GM18499 (cell line): ENCODE measurements around the gene FOXP3.

ENCODE experiments used
- ATAC-seq: cut with Tn5 transposase; IDR thresholded peaks from one replicate; pipeline ENCODE4 v1.9.1; 2021; ENCODE audit warnings: moderate number of reproducible peaks; ENCODE audit not compliant: insufficient read depth, unreplicated experiment

Gene FOXP3

DNA sequence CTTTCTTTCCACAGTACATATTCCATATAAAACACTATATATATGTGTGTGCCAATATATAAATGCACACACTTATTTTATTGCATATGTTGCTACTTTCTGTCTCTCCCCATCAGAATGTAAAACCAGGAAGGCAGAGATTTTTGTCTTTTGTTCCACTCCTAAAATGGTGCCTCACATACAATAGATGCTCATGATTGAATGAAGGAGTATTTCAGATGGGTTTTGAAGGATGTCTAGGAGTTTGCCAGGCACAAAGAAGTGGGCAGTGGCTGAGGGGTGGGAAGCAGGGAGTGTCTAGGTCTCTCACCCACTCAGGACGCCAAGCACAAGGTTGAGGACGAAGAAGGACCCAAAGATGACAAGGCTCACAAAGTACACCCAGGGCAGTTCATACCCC, 36.8 kb downstream of the FOXP3 start:
- no peak for ATAC-seq

DNA sequence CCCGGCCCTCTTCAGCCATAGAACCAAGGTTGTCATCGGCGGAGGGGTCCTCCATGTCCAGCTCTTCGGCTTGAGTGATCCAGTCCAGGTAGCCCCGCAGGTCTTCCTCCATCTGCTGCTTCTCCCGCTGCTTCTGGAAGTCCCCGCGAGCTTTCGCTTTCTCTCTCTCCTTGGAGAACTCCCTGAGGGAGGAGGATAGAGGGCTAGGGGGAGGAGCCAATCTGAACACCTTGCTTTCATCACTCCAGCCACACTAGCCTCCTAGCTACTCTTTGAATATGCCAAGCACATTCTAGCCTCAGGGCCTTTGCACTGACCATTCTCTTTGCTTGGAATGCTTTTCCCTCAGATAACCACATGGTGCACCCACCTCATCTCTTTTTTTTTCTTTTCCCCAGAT, 37.6 kb downstream of the FOXP3 start:
- no peak for ATAC-seq

DNA sequence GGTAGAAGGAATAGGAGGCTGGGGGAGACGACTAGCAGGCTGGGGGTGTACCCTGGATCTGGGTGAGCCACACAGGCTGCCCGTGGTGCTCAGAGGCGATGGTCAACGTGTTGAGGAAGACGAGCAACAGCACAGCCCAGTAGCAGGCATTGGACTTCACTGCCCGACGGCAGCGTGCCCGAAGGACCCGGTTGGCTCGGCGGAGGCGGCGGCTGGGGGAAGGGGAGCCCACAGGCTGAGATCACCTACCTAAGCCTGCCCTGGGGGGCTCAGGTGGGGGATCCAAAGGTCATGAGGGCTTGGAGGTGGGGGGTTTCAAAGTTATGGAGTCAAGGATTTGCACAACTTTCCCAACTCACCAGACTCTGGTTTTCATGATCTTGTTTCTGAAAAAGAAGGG, 38.7 kb downstream of the FOXP3 start:
- no peak for ATAC-seq

DNA sequence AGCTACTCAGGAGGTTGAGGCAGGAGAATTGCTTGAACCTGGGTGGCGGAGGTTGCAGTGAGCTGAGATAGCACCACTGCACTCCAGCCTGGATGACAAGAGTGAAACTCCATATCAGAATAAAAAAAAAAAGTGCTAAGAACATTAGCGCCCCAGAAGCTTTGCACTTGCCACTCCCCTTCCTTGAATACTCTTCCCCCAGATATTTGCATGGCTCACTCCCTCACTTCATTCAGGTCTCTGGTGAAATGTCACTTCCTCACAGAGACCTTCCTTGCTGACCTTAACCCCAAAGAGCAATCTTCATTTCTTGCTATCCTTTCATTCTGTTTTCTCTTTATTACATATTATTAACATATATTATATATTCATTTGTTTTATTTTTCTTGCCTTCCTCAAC, 42.6 kb downstream of the FOXP3 start:
- ATAC-seq: no peak

DNA sequence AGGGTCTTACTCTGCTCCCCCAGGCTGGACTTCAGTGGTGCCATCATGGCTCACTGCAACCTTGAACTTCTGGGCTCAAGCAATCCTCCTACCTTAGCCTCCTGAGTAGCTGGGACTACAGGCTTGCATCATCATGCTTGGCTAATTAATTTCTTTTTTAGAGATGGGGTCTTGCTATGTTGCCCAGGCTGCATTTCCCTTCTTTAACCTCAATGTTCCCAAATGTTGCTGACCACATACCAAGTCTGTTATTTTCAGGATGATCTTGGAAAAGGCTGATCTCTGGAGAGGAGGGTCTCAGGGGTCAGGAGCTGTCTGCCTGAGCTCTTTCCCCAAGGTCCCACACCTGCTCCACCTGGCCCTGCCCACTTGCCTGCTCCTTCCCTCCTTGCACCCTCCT, 44.4 kb downstream of the FOXP3 start:
- no peak for ATAC-seq

DNA sequence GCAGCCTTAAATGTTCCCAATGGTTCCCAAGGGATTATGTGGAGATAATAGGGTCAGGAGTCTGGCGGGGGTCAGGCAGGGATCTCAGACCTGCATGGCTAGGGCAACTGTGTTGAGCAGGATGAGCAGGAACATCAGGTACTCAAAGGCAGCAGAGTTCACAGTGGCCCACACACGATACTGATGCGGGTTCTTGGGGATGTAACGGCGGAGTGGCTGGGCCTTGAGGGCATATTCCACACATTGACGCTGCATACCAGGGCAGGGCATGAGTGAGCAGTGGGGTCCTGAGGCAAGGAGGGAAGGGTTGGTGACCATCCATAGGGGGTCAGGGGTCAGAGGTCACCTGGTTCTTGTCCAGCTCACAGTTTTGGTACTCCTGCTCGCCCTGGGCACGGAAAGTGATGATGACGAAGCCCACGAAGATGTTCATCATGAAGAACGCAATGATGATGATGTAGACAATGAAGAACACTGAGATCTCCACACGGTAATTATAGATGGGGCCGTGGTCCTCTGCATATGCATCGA, 49.4 kb downstream of the FOXP3 start:
- ATAC-seq: no peak

DNA sequence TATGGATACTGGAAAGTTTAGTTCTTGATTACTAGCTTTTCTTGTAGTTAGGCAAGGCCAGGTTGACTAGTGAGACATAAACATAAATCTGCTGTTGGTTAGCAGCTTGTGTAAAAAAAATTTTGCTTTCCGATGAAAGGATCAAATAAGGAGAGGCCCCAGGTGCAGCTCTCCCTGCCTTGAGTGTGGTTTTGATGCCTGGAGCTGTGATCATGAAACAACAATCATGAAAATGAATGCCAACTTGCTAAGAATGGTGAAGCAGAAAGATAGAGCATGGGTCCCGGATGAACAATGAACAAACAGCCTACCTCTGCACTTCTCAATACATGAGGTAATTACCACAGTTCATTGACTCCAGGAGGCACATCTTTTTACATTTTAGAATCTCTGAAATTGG, 50.1 kb downstream of the FOXP3 start:
- no peak for ATAC-seq

DNA sequence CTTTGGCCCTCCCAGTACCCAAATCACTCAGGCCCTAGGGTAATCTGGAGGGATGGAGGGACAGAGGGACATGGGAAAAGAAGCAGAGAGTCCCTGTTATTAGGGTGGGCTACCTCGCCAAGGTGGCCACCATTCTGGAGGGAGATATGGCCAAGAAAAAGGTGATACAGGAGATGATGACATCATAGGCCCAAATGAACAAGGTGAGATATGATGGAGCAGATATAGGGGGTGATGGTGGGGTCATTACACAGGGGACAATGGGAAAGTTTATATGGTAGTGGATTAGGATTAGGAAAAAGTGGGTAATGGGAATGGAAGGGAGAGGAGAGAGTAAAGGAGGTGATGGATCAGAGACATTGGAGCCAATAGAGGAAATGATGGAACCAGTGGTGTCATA, 51.6 kb downstream of the FOXP3 start:
- ATAC-seq: no peak

DNA sequence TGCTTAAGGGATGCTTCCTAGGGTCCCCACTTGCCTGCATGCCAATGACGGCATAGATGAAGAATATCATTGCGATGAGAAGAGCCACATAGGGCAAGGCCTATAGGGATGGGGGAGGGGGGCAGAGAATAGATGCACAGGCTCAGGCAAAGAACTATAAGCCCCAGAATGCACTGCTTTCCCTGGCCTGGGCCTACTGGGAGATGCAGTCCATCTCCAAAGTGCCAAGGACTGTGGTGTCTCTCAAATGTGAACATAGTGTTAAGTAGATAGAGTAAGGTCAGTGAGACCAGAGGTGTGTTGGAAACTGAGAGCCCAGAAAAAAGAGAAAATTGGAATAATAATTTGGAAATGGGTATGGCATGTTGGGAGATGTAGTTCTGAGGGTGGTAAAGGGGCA, 52.3 kb downstream of the FOXP3 start:
- no peak for ATAC-seq

DNA sequence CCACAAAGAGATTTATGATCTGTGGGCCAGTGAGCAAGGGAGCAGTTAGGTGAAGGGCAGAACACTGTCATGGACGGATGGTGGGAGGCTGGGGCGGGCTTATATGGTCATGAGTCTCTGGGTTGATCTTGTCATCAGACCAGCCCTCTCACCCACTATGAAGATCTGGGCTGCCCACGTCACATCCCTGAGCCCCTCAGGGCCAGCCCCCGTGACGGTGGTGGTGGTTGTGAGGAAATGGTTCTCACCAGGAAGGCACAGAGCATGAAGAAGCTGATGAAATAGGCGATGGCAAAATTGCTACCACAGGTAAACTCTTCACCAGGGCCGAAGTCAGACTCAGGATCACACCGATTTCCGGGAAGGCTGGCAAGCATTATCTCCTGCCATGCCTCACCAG, 53.4 kb downstream of the FOXP3 start:
- no peak for ATAC-seq

DNA sequence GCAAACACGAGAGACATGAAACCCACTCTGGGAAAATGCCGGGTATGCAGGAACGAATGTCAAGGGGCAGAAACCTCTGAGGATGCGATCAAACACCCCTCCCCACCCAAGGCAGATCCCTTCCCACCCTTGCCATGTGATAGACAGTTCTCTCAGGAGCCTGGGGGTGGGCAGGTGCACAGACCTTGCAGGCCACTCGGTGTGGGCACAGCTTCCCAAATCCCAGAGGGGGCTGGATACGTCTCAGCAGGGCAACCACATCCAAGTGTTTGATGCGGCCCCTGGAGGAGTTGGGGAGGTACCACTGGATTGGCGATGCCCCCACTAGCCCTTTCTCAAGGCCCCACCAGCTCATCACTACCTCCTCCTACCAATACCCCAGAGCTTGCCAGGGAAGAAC, 54.1 kb downstream of the FOXP3 start:
- no peak for ATAC-seq

DNA sequence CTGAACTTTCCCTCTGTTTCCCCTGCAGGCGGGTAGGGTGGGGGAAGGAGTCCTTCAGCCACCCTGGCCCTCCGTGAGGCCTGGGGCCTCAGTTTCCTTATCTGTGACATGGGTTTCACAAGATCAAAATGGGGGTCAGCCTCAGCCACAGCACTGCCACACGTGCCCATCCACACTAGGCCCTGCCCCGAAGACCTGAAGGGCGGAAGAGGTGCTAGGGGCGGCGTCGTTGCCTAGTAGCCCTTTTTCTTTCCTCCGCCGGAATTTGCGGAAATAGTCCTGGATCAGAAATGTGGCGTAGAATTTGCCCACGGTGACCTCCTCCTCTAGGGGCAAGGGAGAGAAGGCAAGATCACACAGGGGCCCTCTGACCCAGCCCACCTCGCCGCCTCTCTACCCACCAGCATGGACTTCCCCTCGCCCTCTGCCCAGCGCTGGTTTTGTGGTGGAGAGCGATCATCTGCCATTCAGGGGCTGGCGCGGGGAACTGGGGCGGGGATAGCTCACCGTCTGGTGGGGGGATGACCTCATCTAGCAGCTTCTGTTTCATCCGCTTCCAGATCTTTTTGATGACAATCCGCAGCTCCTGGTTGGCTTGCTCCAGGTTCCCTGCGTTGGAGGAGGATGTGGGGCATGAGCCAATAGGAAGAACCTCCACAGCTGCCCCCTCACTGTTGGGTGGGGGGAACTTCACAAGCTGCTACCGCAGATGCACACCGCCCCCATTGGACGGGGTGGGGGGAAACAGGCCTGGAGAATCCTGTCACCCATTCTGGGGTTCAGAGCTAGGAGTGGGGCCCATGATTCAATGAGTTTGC, 54.9 kb downstream of the FOXP3 start:
- ATAC-seq: no peak

DNA sequence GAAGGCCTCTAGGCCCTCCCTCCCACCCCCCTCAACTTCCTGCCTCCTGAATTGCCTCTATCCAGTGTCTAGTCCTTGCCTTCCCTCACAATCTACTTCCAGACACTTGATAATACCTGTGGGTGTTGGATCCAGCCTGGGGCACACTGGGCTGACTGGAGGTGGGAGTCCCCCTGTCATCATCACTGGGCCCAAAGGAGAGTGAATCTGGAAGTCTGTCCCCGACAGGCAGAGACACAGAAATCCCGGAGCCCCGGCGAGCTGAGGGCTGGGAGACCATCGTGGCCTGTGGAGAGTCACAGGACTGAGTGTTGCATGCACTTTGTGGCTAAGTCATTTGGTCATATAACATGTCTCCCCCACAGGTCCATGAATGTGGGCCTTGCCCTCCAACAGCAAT, 56.1 kb downstream of the FOXP3 start:
- no peak for ATAC-seq

DNA sequence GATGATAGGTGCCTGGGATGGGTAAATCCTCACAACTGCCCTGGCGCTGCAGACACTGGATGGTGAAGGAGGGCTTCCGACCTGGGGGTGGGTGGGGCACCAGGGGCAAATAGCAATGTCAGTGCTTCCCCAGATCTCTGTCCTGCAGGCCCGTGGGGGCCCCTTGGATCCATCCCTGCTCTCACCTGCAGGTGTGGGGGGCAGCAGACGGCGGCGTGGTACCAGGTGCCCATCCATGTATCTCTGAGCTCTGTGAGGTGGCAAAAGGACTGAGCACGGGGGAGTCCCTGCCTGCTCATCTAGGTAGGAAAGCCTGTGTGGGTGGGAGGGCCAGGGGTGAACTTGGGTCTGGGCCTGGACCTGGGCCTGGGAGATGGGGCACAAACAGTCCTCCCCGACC, 58.0 kb downstream of the FOXP3 start:
- no peak for ATAC-seq

DNA sequence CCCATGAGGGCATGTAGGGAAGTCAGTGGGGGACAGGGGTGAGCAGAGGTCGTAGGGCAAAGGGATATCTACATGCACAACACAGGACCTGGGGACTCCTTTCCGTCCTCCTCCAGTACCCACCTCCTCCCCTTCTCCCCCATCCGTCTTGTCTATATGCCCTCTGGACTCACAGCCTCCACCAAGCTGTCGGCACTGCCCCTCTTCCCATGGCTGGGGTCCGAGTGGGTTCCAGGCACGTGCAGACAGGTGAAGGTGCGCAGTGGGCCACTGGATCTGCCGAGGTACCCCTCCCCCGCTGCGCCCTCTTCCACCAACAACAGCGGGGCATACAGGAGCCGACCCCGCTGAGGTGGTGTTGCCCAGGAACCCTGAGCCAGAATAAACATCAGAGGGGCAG, 59.1 kb downstream of the FOXP3 start:
- ATAC-seq: no peak

DNA sequence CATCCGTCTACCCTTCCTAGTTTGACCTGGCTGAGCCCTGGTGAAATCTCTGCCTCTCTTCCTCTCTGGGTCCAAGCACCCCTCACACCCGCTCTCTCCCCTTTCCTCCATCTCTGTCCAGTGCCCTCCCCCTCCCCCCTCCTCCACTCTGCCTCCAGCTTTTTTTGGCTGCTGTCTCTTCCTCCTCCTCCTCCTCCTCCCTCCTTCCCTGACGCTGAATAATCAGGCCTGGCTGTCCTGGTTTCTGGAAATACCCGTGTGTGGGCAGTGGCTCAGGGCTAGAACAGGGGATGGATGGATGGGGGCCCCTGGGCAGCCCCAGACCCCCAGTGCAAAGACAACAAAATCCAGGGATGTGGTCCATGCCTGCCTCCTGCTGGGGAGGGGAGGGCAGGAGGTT, 59.8 kb downstream of the FOXP3 start:
- no peak for ATAC-seq

DNA sequence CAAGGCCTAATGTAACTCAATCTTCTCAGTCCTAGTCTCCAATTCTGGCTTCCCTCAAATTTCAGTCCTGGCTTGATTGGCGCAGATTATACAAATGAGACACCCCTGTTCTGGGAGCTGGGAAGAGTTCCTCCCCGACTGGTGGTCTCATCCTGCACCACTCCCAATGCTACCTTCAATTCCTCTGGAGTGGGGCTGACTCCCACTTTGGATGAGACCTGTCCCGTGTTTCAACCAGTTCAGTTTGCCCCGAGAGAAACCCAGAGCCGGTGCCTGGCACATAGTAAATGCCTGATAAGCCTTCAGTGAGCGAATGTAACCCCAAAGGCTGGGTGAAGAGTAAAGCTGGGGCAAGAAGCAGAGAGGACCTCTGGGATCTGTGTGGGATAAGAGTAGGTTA, 60.5 kb downstream of the FOXP3 start:
- no peak for ATAC-seq

DNA sequence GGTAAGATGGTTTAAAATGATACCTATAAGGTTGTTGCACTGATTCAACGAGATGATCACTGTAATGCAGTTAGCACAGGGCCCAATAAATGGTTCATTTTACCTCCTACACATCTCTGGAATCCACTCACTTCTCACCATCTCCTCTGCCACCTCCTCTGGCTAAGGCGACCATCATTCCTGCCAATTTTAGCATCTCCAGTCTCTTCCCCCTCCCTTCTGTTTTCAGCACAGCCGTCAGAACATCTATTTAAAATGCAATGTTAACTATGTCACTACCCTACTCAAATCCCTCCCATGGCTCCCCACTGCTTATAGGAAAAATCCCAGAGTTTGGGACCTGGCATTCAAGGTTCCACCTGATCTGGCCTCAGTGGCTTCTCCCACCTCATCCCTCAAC, 61.0 kb downstream of the FOXP3 start:
- no peak for ATAC-seq

DNA sequence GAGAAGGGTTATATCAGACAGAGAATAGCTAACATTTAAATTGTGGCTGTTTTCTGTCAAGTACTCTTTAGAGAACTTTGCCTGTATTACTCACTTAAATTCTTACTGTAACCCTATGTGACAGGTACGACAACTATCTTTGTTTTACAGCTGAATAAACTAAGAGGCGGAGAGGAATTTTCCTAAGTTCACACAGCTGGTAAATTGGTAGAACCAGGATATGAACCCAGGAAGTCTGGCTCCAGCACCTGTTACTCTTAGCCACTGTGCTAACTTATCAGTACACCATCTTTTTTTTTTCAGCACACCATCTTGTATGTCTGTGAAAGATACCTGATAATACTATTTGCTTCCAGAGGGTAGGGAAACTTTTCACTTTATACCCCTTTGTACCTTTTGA, 62.5 kb downstream of the FOXP3 start:
- ATAC-seq: no peak
